Activated CD4-positive, alpha-beta T cell treated with anti-CD3 and anti-CD28 coated beads, Interleukin-2, amount 50 U/mL, for 1 hour (primary cell): ENCODE data around the gene SNRNP27.
"Not testable (repeated sequence)": the region's sequence is repeated elsewhere in the genome, so short reads cannot be mapped to it uniquely, and the experiment has no call there.

Source experiments
- DNase-seq: peaks from one replicate; pipeline ENCODE4 v3.0.0-alpha.2; 2020

The SNRNP27 gene

DNA sequence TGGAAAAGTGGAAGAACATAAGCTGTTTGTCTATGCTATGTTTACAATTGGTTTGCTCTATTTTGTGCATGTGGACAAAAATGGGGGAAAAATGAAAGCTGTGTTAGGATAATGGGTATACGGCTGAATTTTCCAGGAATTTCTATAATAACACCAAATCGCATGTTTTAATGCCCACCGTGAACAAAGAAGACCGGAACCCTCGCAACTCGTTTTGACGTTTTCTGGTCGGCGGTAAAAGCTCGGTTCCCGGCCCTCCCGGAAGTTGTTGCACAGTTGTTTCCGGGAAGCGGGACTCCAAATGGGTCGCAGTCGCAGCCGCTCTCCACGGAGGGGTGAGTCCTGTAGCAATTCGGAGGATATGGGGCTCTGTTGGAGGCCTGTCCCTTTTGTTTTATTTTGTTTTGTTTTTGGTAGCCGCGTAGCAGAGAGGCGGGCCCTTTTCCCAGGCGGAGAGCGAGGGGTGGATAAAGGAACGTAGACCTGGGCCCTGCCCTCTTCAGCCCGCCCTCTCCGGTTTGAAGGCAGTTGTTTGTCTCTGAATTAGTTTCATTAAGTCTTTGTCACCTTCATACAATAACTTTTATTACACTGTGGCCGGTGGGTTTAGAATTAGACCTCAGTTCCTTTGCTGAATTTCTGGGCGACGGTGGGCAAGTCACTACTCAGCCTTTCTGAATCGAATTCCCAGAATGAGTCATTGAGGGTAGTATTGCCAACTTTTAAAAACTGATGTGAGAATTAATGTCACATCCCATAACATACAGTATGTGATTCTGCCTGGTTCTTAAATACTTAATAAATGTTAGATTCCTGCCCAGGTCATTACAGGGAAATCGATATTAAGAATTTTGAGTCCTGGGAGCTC lies at the start of gene SNRNP27:
Gene SNRNP27 (plus strand): TSS at position 273 of the 868 bp plus-strand sequence. CDS start 29 bp downstream, at position 302.
- DNase-seq: peak; percentile 80

DNA sequence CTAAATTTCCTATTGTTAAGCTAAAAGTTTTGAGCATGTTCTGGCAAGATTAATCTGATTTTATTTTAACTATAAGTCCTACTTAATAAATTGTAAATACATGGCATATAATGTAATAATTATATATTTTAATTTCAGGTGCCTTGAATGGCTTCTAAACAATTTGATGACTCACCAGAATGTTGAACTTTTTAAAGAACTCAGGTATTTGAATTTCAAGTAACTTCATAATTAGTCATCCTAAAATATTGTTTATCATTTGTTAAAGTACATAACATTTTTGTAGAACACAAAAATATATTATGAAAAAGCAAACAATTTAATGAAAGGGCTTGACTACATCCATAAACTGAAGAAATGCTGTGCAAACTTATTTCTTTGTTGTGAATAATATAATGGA lies 49.8 kb upstream of the SNRNP27 start:
- no peak for DNase-seq

GRCh38 chr2:69844560-69844959 lies 49.2 kb upstream of the SNRNP27 start:
- DNase-seq: no peak

DNA sequence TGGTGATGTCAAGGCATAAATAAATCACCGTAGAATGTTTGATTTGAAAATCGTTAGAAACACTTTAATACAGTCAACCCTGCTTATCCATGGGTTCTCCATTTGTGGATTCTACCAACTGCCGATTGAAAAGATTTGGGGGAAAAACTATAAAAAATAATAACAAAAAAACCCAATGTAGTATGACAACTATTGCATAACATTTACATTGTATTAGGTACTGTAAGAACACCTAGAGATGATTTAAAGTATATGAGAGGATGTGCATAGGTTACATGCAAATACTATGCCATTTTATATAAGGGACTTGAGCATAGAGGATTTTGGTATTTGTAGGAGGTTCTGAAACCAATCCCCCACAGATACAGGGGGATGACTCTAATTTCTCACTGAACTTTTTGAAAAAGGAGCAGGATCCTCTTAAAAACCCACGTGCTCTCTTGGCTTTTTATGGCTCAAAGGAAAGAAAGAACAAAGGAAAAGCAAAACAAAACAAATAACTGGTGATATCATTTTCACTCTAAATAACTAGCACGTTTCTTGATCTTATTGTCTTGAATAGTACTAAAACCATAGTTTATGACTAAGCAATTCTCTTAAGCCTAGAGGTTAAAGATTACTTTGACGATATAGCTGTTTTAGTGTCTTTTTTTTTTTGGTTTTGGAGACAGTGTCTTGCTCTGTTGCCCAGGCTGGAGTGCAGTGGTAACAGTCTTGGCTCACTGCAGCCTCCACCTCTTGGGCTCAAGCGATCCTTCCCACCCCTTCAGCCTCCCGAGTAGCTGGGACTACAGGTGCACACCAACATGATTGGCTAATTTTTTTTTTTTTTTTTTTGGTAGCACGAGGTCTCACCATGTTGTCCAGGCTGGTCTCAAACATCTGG lies 47.3 kb upstream of the SNRNP27 start:
- DNase-seq: no peak

GRCh38 chr2:69847068-69847828 lies 46.5 kb upstream of the SNRNP27 start:
- no peak for DNase-seq

- DNase-seq: no peak
Observed at GRCh38 chr2:69848186-69848790, 45.5 kb upstream of the SNRNP27 start.

DNA sequence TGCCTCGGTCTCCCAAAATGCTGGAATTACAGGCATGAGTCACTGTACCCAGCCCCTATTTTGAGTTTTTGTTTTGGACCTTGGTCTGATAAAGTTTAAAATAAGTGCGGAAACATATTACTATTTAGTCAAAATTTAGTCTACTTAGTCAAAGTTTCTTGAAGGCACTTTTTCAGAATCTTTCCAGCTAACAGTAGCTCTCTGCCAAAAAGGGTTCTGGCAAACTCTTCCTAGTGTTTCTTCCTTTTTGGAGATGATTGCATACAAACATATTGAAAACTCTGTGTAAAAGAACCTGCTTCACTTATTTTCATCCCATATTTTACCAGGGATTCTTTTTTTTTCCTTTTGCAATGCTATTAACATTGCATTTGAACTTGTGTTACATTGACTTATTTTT lies 35.5 kb upstream of the SNRNP27 start:
- no peak for DNase-seq

DNA sequence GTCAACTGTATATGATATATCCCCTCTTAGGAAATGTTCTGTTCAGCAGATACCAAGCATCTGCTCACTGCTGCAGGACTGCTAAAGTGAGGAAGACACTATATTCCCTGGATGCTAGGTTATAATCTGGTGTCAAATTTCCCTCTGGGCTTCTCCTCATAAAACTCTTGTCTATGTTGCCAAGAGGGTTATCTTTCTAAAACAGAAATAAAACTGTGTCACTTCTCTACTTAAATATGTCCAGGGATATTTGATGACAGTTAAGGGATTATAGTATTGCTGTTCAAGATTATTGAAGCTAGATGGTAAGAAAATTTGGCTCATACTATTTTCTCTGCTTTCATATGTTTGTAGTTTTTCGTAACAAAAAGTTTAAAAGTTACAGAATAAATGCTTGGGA lies 30.5 kb upstream of the SNRNP27 start:
- DNase-seq: no peak

DNA sequence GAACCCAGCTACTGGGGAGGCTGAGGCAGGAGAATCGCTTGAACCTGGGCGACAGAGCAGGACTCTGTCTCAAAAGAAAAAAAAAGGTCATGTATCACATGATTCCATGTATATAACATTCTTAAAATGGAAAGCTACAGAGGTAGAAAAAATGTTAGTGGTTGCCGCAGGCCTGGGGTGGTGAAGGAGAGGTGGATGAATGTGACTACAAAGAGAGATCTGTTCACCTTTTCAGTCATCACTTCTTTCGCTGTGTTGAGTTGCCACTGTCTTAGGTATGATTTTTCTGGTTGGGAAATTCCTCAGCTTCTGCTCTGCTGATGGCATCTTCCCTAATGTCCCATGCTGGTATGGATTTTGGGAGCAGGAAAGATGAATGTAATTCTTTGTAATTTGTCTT lies 5.3 kb upstream of the SNRNP27 start:
- no peak for DNase-seq

- DNase-seq: no peak
Observed at GRCh38 chr2:69889302-69889701, 4.5 kb upstream of the SNRNP27 start.

DNA sequence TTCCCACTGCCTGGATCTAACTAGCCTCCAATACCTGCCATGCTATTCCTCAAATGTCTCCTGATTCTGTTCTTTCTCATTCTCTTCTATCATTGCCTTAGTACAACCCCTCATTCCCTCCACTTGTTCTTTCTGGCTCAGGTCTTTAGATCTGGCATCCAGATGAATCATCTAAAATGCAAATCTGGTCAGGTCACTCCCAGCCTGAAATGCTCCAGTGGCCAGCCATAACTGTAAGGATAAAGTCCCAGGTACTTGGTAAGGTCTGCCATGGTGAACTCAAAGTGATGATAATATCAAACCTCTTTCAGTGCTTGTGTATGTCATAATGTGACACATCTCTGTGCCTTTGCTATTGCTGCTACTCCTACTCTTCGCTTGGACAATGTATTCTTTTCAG lies 2.9 kb upstream of the SNRNP27 start:
- no peak for DNase-seq

- DNase-seq: not testable (repeated sequence)
Observed at GRCh38 chr2:69892838-69893424, 825 bp upstream of the SNRNP27 start.

DNA sequence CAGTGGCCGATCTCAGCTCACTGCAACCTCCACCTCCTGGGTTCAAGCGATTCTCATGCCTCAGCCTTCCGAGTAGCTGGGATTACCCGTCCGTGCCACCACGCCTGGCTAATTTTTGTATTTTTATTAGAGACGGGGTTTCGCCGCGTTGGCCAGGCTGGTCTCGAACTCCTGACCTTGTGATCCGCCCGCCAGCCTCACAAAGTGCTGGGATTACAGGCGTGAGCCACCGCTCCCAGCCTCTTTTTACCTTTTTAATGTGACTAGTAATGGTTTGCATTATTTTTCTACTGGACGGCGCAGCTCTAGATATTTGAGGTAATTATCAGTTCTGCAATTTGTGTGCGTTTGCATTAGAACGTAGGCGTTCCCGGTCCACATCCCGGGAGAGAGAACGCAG lies 981 bp downstream of the SNRNP27 start:
- DNase-seq: not testable (repeated sequence)

- DNase-seq: peak; percentile 2
Observed at GRCh38 chr2:69902213-69902922, 8.6 kb downstream of the SNRNP27 start.

- no peak for DNase-seq
Observed at GRCh38 chr2:69907216-69907615, 13.5 kb downstream of the SNRNP27 start.

- DNase-seq: no peak
Observed at GRCh38 chr2:69911985-69912563, 18.3 kb downstream of the SNRNP27 start.

GRCh38 chr2:69914164-69914949 lies 20.6 kb downstream of the SNRNP27 start:
- peak; percentile 23 for DNase-seq

DNA sequence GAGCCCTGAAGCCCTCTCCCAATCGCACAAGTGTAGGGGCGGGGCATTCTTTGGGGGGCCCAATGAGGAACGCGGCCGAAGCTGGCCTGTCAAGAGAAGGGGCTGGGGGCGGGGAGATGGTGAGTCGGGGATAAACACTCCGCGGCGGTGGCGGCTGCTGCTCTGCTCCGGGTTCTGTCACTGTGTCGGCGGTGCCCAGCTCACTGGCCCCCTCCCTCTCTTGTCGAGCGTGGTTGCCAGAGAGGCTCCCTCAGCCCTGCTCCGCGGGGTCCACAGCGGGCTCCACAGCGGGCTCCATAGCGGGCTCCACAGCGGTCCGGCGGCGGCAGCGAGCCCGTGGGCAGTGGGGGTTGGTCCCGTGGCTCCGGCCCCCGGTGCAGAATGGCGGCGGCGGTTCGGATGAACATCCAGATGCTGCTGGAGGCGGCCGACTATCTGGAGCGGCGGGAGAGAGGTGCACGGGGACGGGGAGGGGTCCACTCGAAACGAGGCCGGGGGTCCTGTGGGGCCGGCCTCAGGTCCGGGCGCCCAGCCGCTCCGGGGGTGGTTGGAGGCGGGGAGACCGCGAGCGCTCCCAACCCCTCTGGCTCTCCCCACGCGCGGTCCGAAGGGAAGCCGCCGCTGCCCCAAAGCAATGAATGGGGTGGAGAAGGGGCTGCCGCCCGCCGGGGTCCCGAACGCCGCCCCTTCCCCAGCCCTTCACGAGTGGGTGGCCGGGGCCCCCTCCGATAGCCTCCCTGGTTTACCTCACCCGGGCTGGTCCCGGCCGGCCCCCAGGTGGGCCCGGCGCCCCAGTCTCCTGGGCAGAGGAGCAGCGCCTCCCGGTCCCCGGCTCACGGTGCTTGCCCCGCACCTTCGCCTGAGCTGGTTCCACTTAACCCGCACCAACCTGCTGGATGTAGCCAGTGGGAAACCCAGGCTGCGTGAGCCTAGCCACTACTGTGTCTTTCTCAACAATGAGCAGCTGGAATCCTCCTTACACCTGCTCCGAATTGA lies 21.5 kb downstream of the SNRNP27 start, which contains the start of gene MXD1:
Gene MXD1 (plus strand): TSS at position 160 of the 996 bp plus-strand sequence. CDS start 222 bp downstream, at position 382.
- peak; percentile 100 for DNase-seq

DNA sequence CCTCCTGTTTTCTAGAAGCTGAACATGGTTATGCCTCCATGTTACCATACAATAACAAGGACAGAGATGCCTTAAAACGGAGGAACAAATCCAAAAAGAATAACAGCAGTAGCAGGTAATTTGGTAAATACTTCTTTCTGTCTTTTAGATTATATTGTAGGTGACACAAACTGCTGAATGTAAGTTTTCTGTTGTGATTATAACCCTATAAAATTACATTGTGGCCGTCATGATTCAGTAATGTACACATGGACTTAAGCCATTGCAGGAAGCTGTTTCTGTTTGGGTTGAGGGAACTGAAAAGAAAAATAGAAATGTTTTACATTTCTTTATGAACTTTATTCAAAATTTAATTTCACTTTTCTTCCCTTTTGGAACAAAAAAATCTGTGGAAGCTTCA lies 22.4 kb downstream of the SNRNP27 start:
- DNase-seq: no peak
